ENCODE measurements around the gene NCMAP. TPM values are rescaled to one million over a fixed set of nuclear protein-coding genes. Genes with fewer than 3 reads are reported as not detected.

Gene NCMAP, protein sequence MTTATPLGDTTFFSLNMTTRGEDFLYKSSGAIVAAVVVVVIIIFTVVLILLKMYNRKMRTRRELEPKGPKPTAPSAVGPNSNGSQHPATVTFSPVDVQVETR
- total RNA-seq (2022; extraction: Qiagen RNA extraction) = 0.02 to 0.06 TPM (median 0.03 TPM) in 4 of 5 replicates, not detected in the other

DNA sequence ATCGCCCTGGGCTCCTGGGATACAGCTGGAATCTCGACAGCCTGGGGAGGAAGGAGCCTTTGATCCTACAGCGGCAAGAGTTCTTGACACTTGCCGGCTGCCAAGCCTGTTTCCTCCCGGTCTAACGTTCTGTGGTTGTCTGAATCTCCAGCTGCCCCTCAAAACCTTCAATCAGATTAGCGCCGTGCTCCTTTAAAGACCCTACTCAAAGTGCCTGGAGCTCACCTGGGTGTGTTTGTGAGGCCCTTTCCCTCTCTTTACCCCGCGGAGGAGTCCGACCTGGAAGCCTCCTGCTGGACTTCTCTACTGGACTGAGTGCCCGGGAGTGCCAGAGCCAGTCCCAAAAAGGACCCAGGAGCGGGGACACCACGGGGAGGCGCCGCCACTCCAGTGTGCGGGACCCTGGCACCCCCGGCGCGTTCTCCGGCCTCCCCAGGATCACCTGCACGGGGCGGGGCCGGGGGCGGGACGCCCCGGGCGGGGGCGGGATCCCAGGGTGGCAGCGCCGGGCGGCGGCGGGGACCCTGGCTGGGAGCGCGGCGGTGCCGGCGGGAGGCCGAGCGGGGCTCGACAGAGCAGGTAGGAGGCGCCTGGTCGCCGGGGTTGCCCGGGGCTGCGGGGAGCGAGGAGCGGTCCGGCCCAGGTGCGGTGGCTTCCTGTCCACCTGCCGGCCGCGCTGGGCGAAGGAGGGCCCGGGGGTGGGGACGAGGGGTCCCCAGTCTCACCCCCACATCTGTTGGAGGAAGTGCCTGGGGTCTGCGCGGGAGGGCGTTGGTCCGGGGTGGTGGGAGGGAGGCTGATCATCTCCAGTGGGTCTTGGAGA lies at the start of gene NCMAP:
TSS of gene NCMAP (plus strand) at position 497 of the 823 bp plus-strand sequence. CDS start 39,344 bp downstream, outside the sequence.

DNA sequence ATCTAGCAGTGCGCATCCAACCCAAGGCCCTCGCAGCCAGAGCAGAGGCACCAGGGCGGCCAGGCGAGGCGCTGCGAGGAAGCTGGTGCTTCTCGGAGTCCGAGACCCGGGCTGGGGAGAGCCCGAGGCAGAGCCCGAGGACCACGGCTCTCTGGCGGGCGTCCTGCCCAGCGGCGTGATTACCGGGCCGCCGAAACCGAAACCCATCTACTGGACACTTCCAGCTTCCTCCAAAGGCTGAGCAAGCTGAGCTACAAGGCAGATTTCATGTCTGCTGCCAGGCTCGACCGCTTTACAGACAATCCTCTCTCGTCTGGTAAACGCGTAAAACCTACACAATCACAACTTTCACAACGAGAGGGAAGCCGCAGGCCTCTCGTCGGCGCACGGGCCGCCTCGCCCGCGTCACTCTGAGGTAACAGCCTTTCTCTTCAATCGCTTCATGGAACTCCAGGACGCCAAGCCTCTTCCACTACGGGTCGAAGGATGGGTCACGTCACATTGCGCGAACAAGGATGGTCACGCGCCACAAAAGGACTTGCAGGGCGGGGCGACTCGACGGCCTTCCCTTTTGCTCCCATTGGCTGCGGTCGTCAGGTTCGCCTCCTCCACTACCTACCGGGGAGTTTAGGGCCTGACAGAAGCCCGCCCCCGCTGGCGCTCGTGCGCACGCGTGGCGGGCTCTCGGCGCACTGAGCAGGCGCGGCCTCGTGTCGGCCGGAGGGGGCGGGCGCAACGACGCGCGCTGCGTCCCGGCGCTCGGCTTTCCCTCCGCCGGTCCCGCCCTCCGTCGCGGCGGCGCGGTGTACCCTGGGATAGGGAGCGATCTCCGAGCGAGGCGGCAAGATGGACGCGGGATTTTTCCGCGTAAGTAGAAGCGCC lies 86.8 kb downstream of the NCMAP start, which contains the start of gene SRRM1:
TSS of gene SRRM1 (plus strand) at position 822 of the 882 bp plus-strand sequence. CDS start at position 847, 25 bp downstream.

Other genes starting within 250 kb of the NCMAP start
- 0.76 to 0.86 TPM (median 0.79 TPM) in 5 replicates for gene GRHL3, start 236.7 kb upstream of the NCMAP start, total RNA-seq (2022; extraction: Qiagen RNA extraction)
- 5.1 to 6.4 TPM (median 6.0 TPM) in 5 replicates for gene STPG1, start 142.3 kb upstream of the NCMAP start, total RNA-seq (2022; extraction: Qiagen RNA extraction)
- gene NIPAL3, start 140.3 kb upstream of the NCMAP start, total RNA-seq (2022; extraction: Qiagen RNA extraction) = 6.3 to 7.4 TPM (median 7.1 TPM) in 5 replicates
- gene RCAN3, start 53.3 kb upstream of the NCMAP start, total RNA-seq (2022; extraction: Qiagen RNA extraction) = 12.1 to 15.7 TPM (median 14.1 TPM) in 5 replicates
- 36.6 to 60.6 TPM (median 40.2 TPM) in 5 replicates for gene SRRM1, start 87.2 kb downstream of the NCMAP start, total RNA-seq (2022; extraction: Qiagen RNA extraction)
- 44.4 to 64.1 TPM (median 57.3 TPM) in 5 replicates for gene CLIC4, start 189.4 kb downstream of the NCMAP start, total RNA-seq (2022; extraction: Qiagen RNA extraction)

Data from A549 treated with AZD2906 at 1 μM for 4 hours (cell line).